NB4 (cell line): Measurements from ENCODE around the gene ELOVL7.
"Not testable (repeated sequence)": the region's sequence is repeated elsewhere in the genome, so short reads cannot be mapped to it uniquely, and the experiment has no call there.

Experiments used
- DNase-seq: peaks from one replicate; pipeline ENCODE4 v3.0.0; 2010; ENCODE audit warnings: low read depth
- H3K4me3 ChIP-seq: one replicate; pipeline ENCODE4 v1.5.1; 2011; ENCODE audit warnings: mild to moderate bottlenecking, low read depth, low read length, moderate library complexity
- MYC ChIP-seq: IDR thresholded peaks from 2 replicates; pipeline ENCODE4 v1.6.1; 2011; ENCODE audit warnings: low read depth, low read length
- POLR2A ChIP-seq: IDR thresholded peaks from 2 replicates; pipeline ENCODE4 v1.6.1; 2011; ENCODE audit warnings: mild to moderate bottlenecking; ENCODE audit not compliant: insufficient read length; ENCODE audit errors: extremely low read depth
- TF ChIP-seq, protein P1 (sequence below): IDR thresholded peaks from one replicate; pipeline ENCODE4 v1.5.1; 2012; ENCODE audit warnings: low read depth, low read length
- TF ChIP-seq, protein P2 (sequence below): IDR thresholded peaks from 2 replicates; pipeline ENCODE4 v1.6.1; 2011; ENCODE audit warnings: low read depth, low read length

The ELOVL7 gene

DNA sequence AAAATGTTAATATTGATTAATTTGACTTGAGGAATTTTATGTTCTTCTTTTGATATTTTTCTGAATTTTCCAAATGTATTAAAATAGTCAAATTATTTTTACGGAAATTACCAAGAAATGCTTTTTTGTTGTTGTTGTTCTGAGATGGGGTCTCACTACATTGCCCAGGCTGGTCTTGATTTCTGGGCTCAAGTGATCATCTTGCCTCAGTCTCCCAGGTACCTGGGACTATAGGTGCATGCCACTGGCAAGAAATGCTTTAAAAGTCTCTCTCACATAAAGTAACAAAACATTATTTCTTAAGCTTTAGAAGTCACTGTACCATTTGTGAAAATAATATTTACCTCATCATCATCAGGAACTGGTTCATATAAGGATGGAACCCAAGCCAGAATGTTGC is 43.0 kb upstream of the ELOVL7 start:
- no peak for DNase-seq
- TF ChIP-seq, protein P1, sequence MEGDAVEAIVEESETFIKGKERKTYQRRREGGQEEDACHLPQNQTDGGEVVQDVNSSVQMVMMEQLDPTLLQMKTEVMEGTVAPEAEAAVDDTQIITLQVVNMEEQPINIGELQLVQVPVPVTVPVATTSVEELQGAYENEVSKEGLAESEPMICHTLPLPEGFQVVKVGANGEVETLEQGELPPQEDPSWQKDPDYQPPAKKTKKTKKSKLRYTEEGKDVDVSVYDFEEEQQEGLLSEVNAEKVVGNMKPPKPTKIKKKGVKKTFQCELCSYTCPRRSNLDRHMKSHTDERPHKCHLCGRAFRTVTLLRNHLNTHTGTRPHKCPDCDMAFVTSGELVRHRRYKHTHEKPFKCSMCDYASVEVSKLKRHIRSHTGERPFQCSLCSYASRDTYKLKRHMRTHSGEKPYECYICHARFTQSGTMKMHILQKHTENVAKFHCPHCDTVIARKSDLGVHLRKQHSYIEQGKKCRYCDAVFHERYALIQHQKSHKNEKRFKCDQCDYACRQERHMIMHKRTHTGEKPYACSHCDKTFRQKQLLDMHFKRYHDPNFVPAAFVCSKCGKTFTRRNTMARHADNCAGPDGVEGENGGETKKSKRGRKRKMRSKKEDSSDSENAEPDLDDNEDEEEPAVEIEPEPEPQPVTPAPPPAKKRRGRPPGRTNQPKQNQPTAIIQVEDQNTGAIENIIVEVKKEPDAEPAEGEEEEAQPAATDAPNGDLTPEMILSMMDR = no peak
- TF ChIP-seq POLR2A (no peak), MYC (no peak)
- TF ChIP-seq, protein P2, sequence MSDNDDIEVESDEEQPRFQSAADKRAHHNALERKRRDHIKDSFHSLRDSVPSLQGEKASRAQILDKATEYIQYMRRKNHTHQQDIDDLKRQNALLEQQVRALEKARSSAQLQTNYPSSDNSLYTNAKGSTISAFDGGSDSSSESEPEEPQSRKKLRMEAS = no peak
- H3K4me3 ChIP-seq = no peak overlapping the region

DNA sequence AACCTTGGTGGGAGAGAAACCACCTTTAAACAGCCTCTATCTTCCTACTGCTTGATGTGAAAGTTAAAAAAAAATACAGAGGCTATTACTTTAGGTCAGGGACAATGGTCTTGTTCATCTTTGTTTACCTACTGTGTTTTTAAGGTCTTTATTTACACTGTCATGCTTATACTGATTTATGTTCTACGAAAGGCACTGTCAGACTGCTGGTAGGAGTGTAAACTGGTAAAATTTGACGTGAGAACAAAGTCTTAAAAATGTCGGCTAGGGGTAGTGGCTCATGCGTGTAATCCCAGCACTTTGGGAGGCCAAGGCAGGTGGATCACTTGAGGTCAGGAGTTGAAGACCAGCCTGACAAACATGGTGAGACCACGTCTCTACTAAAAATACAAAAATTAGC is 42.1 kb upstream of the ELOVL7 start:
- TF ChIP-seq POLR2A (no peak), MYC (no peak)
- TF ChIP-seq, protein P2 = no peak
- TF ChIP-seq, protein P1 = no peak
- H3K4me3 ChIP-seq = no peak overlapping the region

DNA sequence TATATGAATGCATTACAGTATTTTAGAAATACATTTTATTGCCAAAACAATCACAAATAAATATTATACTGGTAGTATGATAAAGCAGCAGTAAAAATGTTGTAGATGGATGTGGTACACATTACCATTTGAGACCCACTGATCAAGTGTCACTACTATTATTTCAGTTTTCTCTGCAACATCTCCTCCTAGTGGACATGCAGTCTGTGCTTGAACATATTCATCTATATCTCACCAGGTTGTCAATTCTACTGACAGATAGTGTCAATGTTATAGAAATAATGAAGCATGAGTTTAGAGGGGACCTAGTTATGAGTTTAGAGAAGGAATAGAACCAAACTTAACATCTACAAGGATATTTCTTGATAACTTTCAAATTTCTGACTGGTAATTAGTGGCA is 39.2 kb upstream of the ELOVL7 start:
- H3K4me3 ChIP-seq = no peak overlapping the region
- peak; percentile 12 for DNase-seq
- TF ChIP-seq, protein P2 = no peak
- TF ChIP-seq, protein P1 = peak; percentile 18

More for the DNA sequence above, 42.1 kb upstream of the ELOVL7 start:
- no peak for DNase-seq

DNA sequence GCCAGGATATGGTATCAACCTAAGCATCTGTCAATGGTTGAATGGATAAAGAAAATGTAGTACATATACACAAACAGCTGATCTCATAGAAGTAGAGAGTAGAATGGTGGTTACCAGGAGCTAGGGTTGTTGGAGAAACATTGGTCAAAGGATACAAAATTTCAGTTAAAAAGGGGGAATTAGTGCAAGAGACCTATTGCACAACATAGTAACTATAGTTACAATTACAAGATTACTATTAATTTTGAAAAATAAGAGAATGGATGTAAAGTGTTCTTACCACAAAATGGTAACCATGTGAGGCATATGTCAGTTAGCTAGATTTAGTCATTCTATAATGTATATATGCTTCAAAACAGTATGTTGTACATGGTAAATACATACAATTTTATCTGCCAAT is 28.8 kb upstream of the ELOVL7 start:
- no peak for DNase-seq

DNA sequence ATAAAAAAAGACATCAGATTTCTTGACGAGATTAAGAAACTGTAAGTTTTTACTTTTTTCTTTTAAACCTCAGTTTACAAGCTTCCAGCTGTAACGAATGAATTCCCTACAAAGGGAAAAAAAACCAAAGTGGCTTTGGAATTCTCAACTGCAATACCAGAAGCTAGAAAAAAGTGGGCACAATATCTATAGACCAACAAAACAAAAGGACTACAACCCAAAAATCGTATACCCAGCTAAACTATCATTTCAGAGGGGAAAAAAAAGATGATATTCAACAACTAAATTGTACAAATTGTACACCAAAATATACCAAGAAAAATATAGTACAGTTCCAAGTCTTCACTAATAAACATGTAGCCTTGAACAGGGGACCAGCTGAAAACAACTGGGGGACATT is 26.8 kb upstream of the ELOVL7 start:
- no peak for DNase-seq
- no peak overlapping the region for H3K4me3 ChIP-seq
- TF ChIP-seq, protein P1 = no peak
- TF ChIP-seq POLR2A (no peak), MYC (no peak)
- TF ChIP-seq, protein P2 = no peak

More for the DNA sequence above, 28.8 kb upstream of the ELOVL7 start:
- TF ChIP-seq, protein P1 = no peak
- TF ChIP-seq POLR2A = no peak
- TF ChIP-seq, protein P2 = no peak
- TF ChIP-seq MYC = no peak
- H3K4me3 ChIP-seq = no peak overlapping the region

DNA sequence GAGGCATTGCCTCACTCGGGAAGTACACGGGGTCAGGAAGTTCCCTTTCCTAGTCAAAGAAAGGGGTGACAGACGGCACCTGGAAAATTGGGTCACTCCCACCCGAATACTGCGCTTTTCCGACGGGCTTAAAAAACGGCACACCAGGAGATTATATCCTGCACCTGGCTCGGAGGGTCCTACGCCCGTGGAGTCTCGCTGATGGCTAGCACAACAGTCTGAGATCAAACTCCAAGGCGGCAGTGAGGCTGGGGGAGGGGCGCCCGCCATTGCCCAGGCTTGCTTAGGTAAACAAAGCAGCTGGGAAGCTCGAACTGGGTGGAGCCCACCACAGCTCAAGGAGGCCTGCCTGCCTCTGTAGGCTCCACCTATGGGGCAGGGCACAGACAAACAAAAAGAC is 16.5 kb upstream of the ELOVL7 start:
- H3K4me3 ChIP-seq, DNase-seq: not testable (repeated sequence)
